GM12878 (cell line): ENCODE data around the gene CDC42SE1.

Source experiments
- ATF3 ChIP-seq: IDR thresholded peaks from 2 replicates; pipeline ENCODE4 v1.6.1; 2011; ENCODE audit warnings: low read depth, mild to moderate bottlenecking, low read length, moderate library complexity, borderline replicate concordance; ENCODE audit errors: extremely low read depth
- BCLAF1 ChIP-seq: fragments of 450-650 bp; IDR thresholded peaks from 2 replicates; pipeline ENCODE4 v1.6.1; 2017; ENCODE audit warnings: antibody characterized with exemption, mild to moderate bottlenecking, moderate library complexity
- CEBPB ChIP-seq, 2 experiments: fragments of 150-350 bp in 1 of 2; IDR thresholded peaks; 2 replicates each; pipeline ENCODE4 v1.6.1; 2012 to 2014; ENCODE audit warnings: low read depth in 2 of 2, low read length in 2 of 2, borderline replicate concordance in 1 of 2, inconsistent platforms in 1 of 2
- CTCF ChIP-seq, 3 experiments: IDR thresholded peaks in 2 of 3; conservative IDR thresholded peaks in 1 of 3; 2 replicates each; pipeline ENCODE4 v1.5.1; 2011; ENCODE audit warnings: low read depth in 3 of 3, low read length in 3 of 3, mild to moderate bottlenecking in 3 of 3, control low read depth in 2 of 3, moderate library complexity in 2 of 3, inconsistent platforms in 1 of 3, mixed read lengths in 1 of 3; ENCODE audit not compliant: control insufficient read depth in 2 of 3, insufficient read depth in 1 of 3; ENCODE audit errors: extremely low read depth in 1 of 3
- EZH2 ChIP-seq: IDR thresholded peaks from 2 replicates; pipeline ENCODE4 v1.6.1; 2012; ENCODE audit warnings: low read depth, mild to moderate bottlenecking, control low read depth, inconsistent platforms, low read length, borderline replicate concordance; ENCODE audit not compliant: control insufficient read depth
- HDAC6 ChIP-seq: fragments of 200-600 bp; sonication (generic); IDR thresholded peaks from one replicate; pipeline ENCODE4 v1.8.0; 2017; ENCODE audit warnings: antibody characterized with exemption; ENCODE audit not compliant: unreplicated experiment
- NFXL1 ChIP-seq: fragments of 450-650 bp; IDR thresholded peaks from 2 replicates; pipeline ENCODE4 v1.6.1; 2017; ENCODE audit warnings: antibody characterized with exemption, mild to moderate bottlenecking, borderline replicate concordance
- RCOR1 ChIP-seq: conservative IDR thresholded peaks from 2 replicates; pipeline ENCODE4 v1.6.1; 2012; ENCODE audit warnings: low read depth, low read length, improper control_type of control experiment
- SMARCA5 ChIP-seq: fragments of 450-650 bp; IDR thresholded peaks from 2 replicates; pipeline ENCODE4 v1.6.1; 2017; ENCODE audit warnings: mild to moderate bottlenecking
- SREBF2 ChIP-seq: IDR thresholded peaks from 2 replicates; pipeline ENCODE4 v1.6.1; 2012; ENCODE audit warnings: mild to moderate bottlenecking, low read length
- TF ChIP-seq, protein P1 (sequence below): IDR thresholded peaks from 2 replicates; pipeline ENCODE4 v1.6.1; 2012; ENCODE audit warnings: mild to moderate bottlenecking, low read depth, low read length
- TF ChIP-seq, protein P2 (sequence below): IDR thresholded peaks from 2 replicates; pipeline ENCODE4 v1.6.1; 2012; ENCODE audit warnings: low read depth, low read length, improper control_type of control experiment

DNA sequence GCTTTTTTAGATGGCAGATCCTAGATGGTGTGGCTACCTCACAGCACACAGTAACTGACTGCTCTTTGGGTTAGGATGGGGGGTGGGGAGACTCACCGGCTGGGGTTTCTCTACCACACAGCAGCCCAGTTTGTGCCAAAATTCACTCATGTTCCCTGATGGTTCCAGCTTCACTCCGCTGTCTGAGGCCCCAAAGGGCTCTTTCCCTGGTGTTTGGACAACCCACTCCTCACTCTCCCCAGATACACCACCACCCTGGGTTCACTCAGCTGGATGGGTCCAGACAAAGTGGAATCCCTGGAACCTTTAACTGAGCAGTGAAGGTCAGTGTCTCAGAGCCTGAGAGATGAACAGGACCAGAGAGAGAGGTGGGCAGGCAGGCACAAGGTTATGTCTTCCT is 3.8 kb downstream of the CDC42SE1 start:
- TF ChIP-seq EZH2: no peak
- TF ChIP-seq CTCF (IDR thresholded peaks at IDR 0.05 in 2 of 3, conservative IDR thresholded peaks at IDR 0.05 in 1 of 3; ENCODE audit: control insufficient read depth in 2 of 3, extremely low read depth in 1 of 3, insufficient read depth in 1 of 3, low read depth in 3 of 3, low read length in 3 of 3): no peak
- TF ChIP-seq NFXL1: no peak
- no peak for TF ChIP-seq SREBF2
- no peak for TF ChIP-seq ATF3
- TF ChIP-seq RCOR1: no peak
- TF ChIP-seq, protein P1, sequence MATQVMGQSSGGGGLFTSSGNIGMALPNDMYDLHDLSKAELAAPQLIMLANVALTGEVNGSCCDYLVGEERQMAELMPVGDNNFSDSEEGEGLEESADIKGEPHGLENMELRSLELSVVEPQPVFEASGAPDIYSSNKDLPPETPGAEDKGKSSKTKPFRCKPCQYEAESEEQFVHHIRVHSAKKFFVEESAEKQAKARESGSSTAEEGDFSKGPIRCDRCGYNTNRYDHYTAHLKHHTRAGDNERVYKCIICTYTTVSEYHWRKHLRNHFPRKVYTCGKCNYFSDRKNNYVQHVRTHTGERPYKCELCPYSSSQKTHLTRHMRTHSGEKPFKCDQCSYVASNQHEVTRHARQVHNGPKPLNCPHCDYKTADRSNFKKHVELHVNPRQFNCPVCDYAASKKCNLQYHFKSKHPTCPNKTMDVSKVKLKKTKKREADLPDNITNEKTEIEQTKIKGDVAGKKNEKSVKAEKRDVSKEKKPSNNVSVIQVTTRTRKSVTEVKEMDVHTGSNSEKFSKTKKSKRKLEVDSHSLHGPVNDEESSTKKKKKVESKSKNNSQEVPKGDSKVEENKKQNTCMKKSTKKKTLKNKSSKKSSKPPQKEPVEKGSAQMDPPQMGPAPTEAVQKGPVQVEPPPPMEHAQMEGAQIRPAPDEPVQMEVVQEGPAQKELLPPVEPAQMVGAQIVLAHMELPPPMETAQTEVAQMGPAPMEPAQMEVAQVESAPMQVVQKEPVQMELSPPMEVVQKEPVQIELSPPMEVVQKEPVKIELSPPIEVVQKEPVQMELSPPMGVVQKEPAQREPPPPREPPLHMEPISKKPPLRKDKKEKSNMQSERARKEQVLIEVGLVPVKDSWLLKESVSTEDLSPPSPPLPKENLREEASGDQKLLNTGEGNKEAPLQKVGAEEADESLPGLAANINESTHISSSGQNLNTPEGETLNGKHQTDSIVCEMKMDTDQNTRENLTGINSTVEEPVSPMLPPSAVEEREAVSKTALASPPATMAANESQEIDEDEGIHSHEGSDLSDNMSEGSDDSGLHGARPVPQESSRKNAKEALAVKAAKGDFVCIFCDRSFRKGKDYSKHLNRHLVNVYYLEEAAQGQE: no peak
- TF ChIP-seq, protein P2, sequence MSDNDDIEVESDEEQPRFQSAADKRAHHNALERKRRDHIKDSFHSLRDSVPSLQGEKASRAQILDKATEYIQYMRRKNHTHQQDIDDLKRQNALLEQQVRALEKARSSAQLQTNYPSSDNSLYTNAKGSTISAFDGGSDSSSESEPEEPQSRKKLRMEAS: no peak
- no peak for TF ChIP-seq SMARCA5
- TF ChIP-seq BCLAF1: no peak
- no peak for TF ChIP-seq HDAC6
- TF ChIP-seq CEBPB (IDR thresholded peaks at IDR 0.05; ENCODE audit: borderline replicate concordance in 1 of 2, low read depth in 2 of 2, low read length in 2 of 2): no peak
